Transverse colon (tissue), 4 donors: Measurements from ENCODE around the gene GOLGA6L10.
"Not testable (repeated sequence)": the region's sequence is repeated elsewhere in the genome, so short reads cannot be mapped to it uniquely, and the experiment has no call there.

Experiments
- CTCF ChIP-seq, 5 experiments: fragments of 200-600 bp in 3 of 5; fragments of 450-650 bp in 2 of 5; sonication (generic) in 3 of 5; IDR thresholded peaks; 1 replicate in 2 of 5; 2 replicates in 3 of 5; pipeline ENCODE4 v1.5.1; 2016 to 2017; ENCODE audit warnings: antibody characterized with exemption in 5 of 5, inconsistent platforms in 3 of 5, mild to moderate bottlenecking in 2 of 5, moderate library complexity in 1 of 5
- EP300 ChIP-seq: sonication (generic); formaldehyde crosslinking; IDR thresholded peaks from one replicate; pipeline ENCODE4 v1.6.1; 2017; ENCODE audit warnings: antibody characterized with exemption, low read depth
- POLR2A ChIP-seq: fragments of 450-650 bp; IDR thresholded peaks from one replicate; pipeline ENCODE4 v1.6.1; 2016; ENCODE audit warnings: antibody characterized with exemption, mild to moderate bottlenecking, moderate library complexity
- POLR2AphosphoS5 ChIP-seq, 3 donors: sonication (generic); formaldehyde crosslinking; IDR thresholded peaks; one replicate each; pipeline ENCODE4 v1.6.1; 2016; ENCODE audit warnings: antibody characterized with exemption in 3 of 3

- not testable (repeated sequence) for TF ChIP-seq CTCF (IDR thresholded peaks at IDR 0.05); POLR2AphosphoS5 (IDR thresholded peaks at IDR 0.05); POLR2A; EP300
Observed at GRCh38 chr15:82345176-82345575, 4.1 kb downstream of the GOLGA6L10 start.
